CD4-positive, alpha-beta T cell treated with Interleukin-4 for 4 hours (primary cell): Measurements from ENCODE around the gene ZNRF3.
A peak's percentile ranks its signal among the peaks of the same experiment; 100 is the strongest.
"Not testable (repeated sequence)": the region's sequence is repeated elsewhere in the genome, so short reads cannot be mapped to it uniquely, and the experiment has no call there.

Experiments used
- DNase-seq: peaks from one replicate; pipeline ENCODE4 v3.0.0-alpha.2; 2020

Gene ZNRF3

DNA sequence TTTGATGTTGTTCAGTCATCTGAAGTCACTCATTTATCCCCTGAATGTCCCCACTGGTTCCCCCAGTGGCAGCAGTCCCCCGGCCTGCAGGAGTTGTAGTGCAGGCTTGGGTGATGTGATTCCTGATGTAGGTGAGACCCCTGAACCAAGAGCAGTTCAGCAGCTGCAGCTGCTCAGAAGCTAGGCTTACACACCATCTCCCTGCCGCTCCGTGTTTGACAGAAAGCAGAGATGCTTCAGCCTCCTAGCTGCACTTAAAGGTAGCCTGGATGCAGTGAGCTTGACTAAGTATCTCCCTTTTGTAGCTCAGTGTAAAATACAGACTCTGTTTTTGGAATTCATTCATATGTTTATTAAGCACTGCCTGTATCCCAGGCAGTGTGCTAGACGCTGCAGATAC lies 130.9 kb downstream of the ZNRF3 start:
- DNase-seq: no peak

DNA sequence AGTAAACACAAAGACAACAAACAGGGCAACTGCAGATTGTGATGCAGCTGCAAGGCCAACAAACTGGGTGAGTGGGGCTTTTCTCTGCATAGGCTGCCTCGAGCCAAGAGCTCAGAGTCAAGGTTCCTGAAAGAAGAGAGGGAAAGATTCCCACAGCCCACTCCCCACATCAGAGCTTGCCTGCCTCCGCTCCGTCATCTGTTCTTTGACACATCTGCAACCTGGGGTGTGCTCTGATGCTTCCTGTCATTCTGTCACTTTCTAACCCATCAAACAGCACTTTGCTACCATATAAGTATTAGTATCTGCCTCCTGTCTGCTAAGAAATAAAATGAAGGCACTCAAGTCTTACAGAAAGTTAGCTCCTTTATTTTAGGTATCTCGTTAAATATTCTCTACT lies 131.4 kb downstream of the ZNRF3 start:
- DNase-seq: no peak

DNA sequence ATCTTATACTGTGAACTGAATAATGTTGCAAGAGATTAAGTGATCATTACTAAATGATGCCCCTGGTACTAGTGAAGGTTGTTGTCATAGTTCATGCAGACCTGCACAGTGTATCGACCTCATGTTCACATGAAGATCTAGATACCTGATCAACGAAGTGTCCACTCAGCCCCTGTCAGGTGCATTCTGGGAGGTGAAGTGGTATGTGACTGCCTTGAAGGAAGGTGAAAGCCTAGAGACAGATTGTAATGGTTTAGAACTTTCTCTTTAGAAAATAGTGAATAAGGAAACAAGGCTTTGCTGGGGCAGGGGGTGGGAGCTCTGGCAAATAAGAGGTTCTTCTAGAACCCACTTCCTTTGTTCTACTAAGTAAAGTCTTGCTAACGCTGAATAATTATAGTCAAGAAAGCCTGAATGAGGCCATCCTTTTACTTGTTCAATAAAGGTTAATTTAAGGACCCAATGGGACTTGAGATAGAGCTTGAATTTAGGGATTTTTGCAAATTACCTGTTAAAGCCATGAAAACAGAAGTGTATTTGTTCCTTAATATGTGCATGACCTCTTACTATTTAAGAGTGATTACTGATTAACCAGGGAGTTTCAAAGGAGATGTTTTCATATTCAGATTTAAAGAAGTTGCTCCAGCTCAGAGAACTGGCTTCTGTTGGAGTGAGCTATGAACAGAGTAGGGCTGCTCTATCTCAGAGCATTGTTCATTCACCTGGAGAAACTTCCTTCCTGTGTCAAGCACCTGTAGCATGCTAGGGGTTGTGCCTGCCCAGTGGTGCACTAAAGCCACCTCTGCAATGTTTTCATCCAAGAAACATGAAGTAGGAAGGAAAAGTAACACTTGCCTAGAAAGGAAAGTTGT lies 132.9 kb downstream of the ZNRF3 start:
- DNase-seq: no peak

DNA sequence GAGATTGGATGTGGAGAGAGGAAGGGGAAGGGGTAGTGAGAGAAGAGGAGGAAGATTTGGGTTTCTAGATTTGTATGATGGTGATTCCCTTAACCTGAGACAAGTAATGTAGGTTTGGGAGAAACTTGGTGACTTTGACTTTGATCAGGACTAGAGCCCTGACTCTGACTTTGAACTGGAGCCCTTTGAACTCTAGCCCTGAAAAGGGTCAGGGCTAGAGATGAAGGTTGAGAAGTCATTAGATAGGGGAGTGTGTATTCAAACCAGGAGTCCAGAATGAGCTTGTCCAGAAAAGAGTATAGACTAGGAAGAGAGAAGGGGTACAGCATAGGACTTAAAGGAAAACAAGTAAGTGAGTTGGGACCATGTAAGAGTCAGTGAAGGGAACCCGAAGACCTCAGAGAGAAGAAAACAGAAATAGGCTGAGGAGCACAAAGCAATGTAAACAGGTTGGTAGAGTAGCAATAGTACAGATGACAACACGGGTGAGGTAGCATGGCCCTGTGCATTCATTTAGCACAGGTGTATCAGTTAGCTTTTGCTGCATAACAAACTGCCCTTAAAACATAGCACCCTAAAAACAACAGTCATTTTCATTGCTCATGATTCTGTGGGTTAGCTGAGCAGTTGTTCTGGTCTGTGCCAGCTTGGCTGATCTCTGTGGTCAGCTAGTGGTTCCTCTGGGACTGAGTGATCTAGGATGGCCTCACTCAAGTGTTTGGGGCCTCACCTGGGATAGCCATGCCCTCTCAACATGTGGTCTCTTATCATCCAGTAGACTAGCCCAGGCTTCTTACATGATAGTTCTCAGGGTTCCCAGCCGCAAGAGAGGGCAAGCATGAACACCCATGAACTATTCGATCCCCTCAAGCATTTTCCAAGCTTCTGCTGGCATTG lies 135.2 kb downstream of the ZNRF3 start:
- no peak for DNase-seq

DNA sequence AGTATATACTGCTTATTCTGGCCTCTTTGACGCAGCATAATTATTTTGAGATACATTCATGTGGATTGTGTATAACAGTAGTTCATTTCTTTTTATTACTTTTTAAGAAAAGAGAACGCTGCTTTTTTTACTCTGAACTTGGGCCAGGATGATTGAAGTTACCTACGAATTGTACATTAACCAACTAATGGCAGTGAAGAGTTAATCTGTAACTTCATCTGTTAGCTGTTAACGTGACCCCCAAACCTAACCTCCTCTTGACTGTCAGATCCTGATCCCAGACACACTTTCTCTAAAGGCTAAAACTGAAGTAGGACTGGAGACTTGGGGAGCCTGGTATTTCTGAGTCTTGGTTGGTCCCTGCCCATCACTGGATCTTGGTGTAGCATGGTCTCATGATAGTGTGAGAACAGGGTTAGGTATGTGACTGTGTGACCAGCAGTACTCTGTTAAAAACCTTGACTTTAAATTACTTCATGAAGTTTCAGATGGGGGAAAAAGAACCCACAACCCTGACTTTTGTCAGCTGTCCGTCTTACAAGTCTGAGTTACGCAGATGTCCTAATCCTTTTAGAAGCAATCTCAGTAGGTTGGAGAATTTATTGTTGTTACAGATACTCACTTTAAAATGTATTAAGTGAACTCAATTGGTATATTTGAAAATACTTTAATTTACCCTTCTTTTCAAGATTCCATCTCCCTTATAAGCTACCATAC lies 138.9 kb downstream of the ZNRF3 start:
- DNase-seq: no peak

DNA sequence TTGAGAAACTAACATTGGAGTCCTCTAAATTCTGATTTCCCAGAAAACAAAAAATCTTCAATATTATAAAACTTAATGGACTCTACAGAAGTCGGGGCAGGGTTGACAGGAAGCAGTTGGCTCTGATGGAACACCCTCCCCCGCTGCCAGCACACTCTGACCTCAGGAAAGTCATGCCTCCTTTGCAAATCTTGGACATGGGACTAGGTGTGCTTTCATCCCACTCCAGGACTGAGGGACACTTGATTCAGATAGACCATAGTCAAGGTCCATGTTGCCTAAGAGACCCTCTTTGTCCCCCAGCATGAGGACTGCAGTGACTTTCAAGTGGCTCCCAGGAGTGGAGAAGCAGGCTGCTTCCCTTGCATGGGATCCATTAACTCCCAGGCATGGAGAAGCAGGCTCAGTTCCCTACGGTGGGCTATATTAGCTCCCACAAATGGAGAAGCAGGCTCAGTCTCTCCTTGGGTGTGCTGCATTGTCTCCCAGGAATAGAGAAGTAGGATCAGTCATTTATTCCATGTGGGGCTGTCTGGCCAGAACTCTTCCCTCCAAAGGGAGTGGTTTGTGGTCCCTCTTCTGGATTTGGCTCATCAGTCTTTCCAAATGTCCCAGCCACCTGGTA lies 139.9 kb downstream of the ZNRF3 start:
- DNase-seq: no peak

DNA sequence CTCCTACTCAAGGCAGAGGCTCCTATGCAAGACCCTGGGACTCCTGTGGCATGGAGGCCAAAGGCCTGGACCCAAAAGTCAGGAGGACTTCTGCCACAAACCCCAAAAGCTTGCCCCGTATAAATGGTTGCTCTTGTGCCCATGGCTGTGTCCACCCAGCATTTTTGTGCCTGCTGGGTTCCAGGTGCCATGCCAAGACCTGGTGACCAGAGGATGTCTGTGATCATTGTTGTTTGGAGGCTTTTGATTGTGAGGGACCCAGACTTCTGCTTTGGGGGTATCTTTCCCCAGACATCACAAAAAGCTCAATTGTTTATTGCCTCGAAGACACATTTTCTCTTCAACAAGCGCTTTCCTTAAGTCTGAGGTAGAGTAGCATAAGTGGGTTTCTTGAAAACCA lies 143.2 kb downstream of the ZNRF3 start:
- DNase-seq: no peak

DNA sequence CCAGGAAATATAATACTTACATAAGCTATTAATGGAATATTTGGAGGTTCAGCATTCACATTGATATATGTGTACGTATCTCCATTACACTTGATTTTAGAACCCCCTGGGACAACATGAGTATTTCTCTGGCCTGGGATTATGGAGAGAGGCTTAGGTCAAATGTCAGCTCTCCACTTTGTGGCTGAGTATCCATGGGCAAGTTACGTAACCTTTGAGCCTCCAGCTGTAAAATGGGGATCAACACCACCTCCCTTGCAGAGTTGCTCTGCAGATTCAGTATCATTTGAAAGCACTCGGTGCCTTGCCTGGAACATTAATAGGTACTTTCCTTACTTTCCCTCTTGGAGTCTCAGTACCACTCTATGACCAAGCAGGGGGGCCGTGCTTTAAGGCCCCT lies 145.1 kb downstream of the ZNRF3 start:
- no peak for DNase-seq

DNA sequence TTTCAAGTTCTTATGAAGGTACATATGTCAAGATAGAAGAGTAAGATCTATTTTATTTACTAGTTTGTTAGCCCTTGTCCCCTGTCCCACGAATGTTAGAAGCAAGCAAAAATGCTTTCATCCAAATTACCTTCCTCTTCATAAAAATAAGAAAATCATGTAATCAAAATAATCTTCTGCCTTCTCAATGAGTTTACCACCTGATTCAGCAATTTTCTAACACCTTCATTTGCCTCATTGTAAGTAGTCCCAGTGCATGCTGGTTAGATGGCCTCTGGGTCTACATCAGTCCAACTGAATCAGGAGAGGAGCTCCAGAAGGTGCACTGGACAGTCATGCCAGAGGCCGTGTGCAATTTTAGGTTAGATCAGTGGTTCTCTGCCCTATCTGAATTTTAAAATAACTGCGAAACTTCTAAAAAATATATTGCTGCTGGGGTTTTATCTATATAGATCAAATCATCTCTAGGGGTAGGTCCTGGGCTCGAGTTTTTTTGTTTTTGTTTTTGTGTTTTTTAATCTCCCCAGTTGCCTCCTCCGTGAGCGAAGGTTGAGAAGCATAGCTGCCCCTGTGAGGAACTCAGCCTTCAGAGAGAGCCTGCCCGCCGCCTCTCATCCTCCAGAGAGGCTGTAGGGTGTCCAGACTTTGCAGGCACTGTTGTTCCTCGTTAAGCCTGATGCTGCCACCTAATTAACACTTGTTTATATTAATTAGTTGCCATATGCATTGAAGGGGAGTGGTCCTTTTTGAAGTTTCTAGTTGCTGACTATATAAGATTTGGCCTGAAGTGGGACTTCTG lies 146.0 kb downstream of the ZNRF3 start:
- DNase-seq: no peak

DNA sequence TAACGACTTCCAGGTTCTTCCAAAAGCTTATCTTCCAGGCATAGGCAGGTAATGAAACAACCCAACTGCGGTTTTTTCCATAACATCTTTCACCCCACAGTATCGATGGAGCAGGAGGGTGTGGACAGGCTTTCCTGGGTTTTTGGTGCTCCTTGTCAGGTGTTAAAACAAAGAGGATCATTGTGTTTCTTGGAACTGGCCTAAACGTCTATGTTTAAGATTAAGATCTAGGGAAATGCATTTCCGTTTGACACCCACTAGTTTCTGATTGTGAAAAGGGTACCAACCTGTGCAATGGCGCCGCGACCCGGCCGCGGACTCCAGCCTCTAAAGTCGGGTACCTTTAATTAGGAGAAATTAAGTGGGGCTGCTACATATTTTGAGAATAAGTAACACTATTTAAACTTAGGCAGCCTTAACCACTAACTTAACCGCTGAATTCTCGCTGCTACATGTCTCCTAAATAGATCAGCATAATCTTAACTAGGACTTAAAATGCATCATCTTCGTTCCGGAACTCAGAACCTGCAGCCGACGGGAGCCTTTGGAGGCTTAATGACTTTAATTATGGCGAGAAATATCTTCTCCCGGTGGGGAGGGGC lies 146.7 kb downstream of the ZNRF3 start:
- DNase-seq: no peak

DNA sequence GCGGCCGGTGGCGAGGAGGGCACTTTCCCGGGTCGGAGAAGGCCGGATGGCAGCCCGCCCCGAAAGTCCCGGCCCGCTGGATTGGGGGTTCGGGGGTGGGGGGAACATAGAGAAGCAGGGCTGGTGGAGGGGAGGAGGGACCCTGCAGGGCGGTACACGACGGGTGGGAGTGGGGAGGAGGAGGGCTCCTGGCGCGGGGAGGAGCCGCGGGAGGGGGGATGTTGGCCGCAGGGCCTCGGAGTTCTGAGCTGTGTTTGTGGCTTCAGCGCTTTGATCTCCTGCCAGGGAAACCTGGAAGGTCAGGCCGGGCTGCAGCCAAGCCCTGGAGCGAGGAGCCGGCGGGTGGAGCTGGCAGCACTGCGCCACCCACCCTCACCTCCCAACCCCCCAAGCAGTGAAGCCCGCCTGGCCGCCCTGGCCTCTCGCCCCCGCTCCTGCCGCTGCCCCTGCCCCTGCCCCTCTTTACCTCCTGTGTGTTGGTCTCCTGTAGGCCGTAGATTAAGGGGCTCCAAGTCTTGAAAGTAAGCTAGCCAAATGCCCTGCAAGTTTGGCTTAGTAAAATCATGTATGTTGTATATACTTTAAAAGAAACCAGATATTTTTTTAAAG lies 147.3 kb downstream of the ZNRF3 start:
- no peak for DNase-seq

DNA sequence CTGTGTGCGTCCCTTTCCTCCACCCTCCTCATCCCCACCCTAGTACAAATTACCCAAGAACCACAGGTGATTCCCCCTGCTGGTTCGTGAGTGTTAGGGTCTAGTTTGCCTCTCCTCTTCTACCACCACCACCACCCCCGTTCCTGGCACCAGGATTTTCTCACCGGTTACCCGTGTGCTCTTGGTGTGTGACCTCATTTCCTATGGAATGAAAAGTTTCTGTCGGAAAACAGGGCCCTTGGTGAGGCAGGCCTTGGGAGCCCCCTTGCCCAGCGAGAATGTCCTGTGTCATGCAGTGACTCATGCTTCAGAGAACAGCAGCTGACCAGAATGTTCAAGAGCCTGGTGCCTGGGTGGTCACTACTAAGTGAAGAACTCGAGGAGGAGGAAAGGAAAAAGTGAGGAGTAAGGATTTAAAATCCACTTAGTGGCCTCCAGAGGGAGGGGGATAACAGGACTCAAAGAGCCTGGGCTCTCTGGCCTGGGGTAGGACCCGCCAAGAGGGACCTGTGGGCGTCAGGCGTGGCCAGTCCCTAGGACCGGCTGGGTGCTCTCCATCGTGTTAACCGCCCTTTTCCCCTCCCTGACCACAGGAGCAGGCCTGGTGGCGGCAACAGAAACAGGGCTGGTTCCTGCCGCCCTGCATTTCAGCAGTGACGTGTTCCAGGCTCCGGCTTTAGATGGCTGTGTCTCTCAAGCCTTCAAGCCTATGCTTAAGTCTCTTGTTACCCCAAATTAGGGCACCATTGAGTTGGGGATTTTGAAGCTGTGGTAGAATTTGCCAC lies 148.0 kb downstream of the ZNRF3 start:
- DNase-seq: no peak

DNA sequence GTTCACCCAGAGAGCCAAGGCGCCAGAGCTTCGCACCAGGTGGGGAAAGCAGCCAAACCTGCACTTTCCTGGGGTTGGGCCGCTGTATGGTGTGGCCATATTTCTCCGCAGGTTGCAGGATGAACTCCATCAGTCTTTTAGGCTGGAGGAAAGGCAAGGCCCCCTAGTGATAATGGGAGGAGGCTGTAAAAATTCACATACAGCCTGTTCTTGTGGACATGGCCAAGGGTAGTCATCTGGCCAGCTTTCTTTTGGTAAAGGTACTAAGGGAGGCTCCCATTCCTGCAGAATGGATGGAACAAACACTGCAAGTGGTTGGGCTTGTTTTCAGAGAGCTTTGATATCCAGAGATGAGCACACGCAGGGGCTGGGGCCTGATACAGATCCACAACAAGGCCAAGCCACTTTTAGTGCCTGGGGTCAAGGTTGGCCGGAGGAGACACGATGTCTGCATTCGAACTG lies 148.7 kb downstream of the ZNRF3 start:
- DNase-seq: no peak

DNA sequence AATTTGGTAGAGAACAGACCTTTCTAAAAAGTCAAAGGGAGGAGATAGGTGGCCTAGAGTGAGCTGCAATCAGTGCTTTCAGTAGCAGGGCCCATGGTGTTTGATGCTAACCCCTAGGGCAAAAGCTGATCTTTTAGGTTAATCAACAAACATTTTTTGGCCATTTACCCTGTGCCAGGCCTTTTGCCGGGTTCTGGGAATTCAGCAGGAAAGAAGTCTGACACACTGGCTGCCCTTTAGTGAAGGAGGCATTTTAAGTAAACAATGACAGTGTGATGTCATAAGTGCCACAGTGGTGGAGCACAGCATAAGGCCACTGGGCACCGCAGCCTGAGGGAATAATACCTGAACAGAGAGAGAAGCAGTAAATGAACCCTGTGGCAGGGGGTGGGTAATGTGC lies 149.2 kb downstream of the ZNRF3 start:
- DNase-seq: no peak

DNA sequence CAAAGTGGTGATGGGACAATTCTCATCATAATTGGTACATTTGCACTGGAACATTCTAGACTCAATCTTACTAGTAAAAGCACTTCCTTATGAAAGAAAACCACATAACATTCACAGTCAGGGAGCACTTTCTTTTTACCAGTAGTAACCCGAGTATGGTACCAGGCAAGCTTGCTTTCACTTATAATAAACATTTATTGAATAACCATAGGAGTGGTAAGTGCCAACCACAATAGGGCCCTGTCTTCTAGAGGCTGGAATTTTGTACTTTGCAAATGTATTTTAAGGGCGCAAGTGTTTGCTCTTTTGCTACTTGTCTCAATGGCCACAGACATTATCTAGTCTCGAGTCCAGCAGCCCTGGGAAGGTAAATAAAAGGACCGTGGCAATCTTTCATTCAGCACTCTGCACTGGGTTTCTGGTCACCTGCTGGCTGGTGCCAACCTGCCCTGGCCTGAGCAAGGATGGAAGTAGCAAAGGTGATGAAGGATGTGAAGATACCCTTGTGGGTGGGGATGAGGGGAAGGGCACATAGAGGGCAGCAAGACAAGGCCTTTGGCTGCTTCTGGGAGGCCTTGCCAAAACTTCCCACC lies 154.1 kb downstream of the ZNRF3 start:
- DNase-seq: no peak

DNA sequence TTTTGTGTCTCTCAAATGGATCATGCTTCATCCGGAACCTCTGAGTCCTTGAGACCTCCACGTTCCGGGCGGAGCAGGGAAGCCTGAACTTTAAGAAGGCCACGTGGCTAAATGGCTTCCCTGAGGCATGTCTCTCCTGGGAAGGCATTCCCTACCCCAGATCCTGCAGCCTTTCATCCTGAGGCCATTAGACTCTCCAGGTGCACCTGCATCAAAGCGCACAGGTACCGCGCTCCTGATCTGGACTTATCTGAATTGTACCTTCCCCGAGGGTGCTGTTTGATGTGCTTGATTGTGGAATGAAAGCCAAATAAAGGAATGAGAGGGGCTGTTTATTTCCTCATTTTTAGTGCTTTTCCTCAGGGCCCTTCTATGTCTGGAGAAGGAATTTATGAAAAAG lies 155.8 kb downstream of the ZNRF3 start:
- DNase-seq: no peak

DNA sequence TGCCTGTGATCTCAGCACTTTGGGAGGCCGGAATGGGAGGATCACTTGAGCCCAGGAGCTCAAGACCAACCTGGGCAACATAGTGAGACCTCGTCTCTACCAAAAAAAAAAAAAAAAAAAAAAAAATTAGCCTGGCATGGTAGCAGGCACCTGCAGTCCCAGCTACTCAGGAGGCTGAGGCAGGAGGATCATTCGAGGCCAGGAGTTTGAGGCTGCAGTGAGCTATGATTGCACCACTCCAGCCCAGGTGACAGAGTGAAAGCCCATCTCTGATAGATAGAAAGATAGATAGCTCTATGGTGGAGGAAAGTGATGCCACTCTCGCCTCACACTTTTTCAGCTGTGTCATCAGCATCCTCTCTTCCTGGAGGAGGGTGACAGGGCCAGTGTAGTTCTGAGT lies 156.3 kb downstream of the ZNRF3 start:
- not testable (repeated sequence) for DNase-seq

DNA sequence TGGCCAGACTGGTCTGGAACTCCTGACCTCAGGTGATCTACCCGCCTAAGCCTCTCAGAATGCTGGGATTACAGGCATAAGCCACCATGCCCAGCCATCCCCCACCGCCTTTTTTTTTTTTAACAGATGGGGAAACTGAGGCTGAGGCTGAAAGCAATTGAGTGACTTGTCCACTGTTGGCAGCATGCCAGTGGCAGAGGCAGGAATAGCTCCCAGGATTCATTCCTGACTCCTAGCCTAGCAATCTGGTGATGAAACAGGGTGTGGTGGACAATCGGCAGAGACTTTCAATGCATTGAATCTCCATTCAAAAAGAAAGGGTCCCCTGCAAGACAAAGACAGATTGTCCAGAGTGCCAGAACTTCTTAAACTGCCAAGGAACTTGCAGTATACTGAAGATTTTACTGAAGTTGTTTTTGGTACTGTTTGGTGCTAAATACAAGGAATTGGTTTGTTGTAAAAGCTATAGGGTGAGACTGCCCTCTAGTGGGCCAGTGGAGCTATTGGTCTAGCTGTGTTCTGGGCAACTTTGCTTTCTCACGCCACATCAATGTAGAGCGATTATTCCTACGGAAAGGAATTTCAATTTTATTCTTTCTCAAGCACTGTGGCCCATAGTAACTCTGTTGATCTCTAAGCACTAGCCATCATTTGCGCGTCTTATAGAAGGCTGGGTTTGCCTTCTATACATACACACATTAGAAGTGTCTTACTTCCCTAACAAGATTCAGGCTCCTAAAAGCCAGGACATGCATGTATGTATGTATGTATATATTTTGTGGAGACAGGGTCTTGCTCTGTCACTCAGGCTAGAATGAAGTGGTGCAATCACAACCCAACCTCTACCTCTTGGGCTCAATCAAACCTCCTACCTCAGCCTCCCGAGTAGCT lies 157.3 kb downstream of the ZNRF3 start:
- DNase-seq: peak; percentile 68

DNA sequence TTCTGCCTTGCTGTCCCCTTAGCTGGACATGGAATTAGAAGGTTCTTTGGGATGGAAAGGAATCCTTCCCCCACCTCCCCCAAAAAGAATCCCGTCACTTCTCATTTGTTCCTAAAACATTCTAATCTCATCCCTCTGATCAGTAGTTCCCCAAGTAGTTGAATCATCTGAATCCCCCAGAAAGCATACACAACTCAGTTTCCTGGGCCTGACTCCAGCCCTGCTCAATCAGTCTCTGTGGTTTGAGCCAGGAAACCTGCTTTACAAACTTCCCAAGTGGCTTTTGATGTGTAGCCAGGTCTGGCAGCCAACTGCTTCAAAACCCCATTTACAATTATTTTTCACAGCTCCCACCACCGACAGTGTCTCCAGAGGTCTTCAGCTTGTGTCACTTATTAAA lies 158.0 kb downstream of the ZNRF3 start:
- DNase-seq: no peak
